HG02588 (cell line): ENCODE measurements around the gene MGLL.

ENCODE experiments used
- ATAC-seq: cut with Tn5 transposase; IDR thresholded peaks from one replicate; pipeline ENCODE4 v1.9.1; 2021; ENCODE audit warnings: mild to moderate bottlenecking, moderate library complexity; ENCODE audit not compliant: unreplicated experiment

Gene MGLL

GRCh38 chr3:127835993-127836882 lies 13.9 kb upstream of the MGLL start:
- peak; percentile 67 for ATAC-seq

GRCh38 chr3:127834771-127835170 lies 12.5 kb upstream of the MGLL start:
- ATAC-seq, result peak; percentile 16

- ATAC-seq, result no peak
These were observed 11.1 kb upstream of the MGLL start for GRCh38 chr3:127833281-127834032.

- ATAC-seq, result no peak
These were observed 9.4 kb upstream of the MGLL start for GRCh38 chr3:127831723-127832172.

- ATAC-seq, result no peak
These were observed 7.2 kb upstream of the MGLL start for GRCh38 chr3:127829537-127829936.

- ATAC-seq, result no peak
These were observed 5.5 kb upstream of the MGLL start for GRCh38 chr3:127827808-127828207.

GRCh38 chr3:127825756-127826155 lies 3.4 kb upstream of the MGLL start:
- no peak for ATAC-seq

GRCh38 chr3:127824151-127824825 lies 2.0 kb upstream of the MGLL start:
- no peak for ATAC-seq

GRCh38 chr3:127823426-127823857 lies 1.1 kb upstream of the MGLL start:
- no peak for ATAC-seq

- peak; percentile 51 for ATAC-seq
These were observed 539 bp upstream of the MGLL start for GRCh38 chr3:127822682-127823425.

GRCh38 chr3:127821394-127821793 lies 921 bp downstream of the MGLL start:
- ATAC-seq, result no peak

- ATAC-seq, result no peak
These were observed 1.4 kb downstream of the MGLL start for GRCh38 chr3:127820826-127821313.

- ATAC-seq, result no peak
These were observed 2.0 kb downstream of the MGLL start for GRCh38 chr3:127820221-127820825.

GRCh38 chr3:127819656-127820055 lies 2.7 kb downstream of the MGLL start:
- no peak for ATAC-seq

- ATAC-seq, result no peak
These were observed 3.2 kb downstream of the MGLL start for GRCh38 chr3:127819086-127819485.

GRCh38 chr3:127817406-127817841 lies 4.9 kb downstream of the MGLL start:
- no peak for ATAC-seq

GRCh38 chr3:127816783-127817405 lies 5.4 kb downstream of the MGLL start:
- ATAC-seq, result no peak

GRCh38 chr3:127815641-127816605 lies 6.4 kb downstream of the MGLL start:
- no peak for ATAC-seq
